K562 (cell line): Measurements from ENCODE around the gene GGA2. TPM values are rescaled to one million over a fixed set of nuclear protein-coding genes. Genes with fewer than 3 reads are reported as not detected.

ENCODE experiments used
- ATAC-seq: fragments of 200-7000 bp; cut with Tn5 transposase; 3 replicates; pipeline ENCODE4 v1.9.1; 2020; ENCODE audit warnings: moderate library complexity
- BruUV-seq: library from RNA; stranded (reverse); fragments of 400-500 nt; replicated peaks from 2 replicates; lab custom pipeline; 2021; lab: Mats Ljungman, UMichigan
- CTCF ChIA-PET: fragments of 300-600 bp; formaldehyde crosslinking; extraction: SDS; loops from one replicate; lab custom pipeline; 2021; ENCODE audit warnings: low intra/inter-chr PET ratio; lab: Yijun Ruan, JAX
- POLR2A ChIA-PET: fragments of 300-600, 350-650 bp; sonication (Branson Sonifier 250); formaldehyde crosslinking; extraction: SDS; loops from one replicate; lab custom pipeline; 2021; ENCODE audit warnings: antibody characterized with exemption, inconsistent platforms; lab: Yijun Ruan, JAX
- DNase-seq, 4 experiments: peaks; one replicate each; pipeline versions ENCODE4 v3.0.0 to v3.0.0-alpha.2; 2011 to 2018; ENCODE audit warnings: low spot score in 3 of 4, mixed read lengths in 3 of 4; ENCODE audit errors: extremely low read depth in 1 of 4
- FAIRE-seq: peaks from 2 replicates; lab custom pipeline; 2011; peaks lifted over from hg19 to GRCh38; lab: Jason Lieb, UNC
- H2AFZ ChIP-seq: 2 replicates; pipeline ENCODE4 v1.6.0; 2011; ENCODE audit warnings: low read depth, low read length, control low read depth, inconsistent platforms
- H3K27ac ChIP-seq: fragments of 200-600 bp; 3 replicates; pipeline ENCODE4 v1.8.0; 2011; ENCODE audit warnings: low read depth, mild to moderate bottlenecking, control low read depth, inconsistent platforms, low read length, moderate library complexity, mixed read lengths; ENCODE audit errors: extremely low read depth
- H3K27me3 ChIP-seq, 2 experiments: fragments of 300-600 bp in 1 of 2; 2 replicates in 1 of 2; 3 replicates in 1 of 2; pipeline versions ENCODE4 v1.6.0 to v1.8.0; 2011; ENCODE audit warnings: inconsistent platforms in 2 of 2, low read length in 2 of 2, mild to moderate bottlenecking in 1 of 2, mixed read lengths in 1 of 2, moderate library complexity in 1 of 2; ENCODE audit not compliant: control insufficient read depth in 2 of 2, insufficient read depth in 2 of 2
- H3K36me3 ChIP-seq: fragments of 300-600 bp; 3 replicates; pipeline ENCODE4 v1.8.0; 2011; ENCODE audit warnings: mild to moderate bottlenecking, low read length, inconsistent platforms; ENCODE audit not compliant: control insufficient read depth, insufficient read depth
- H3K4me1 ChIP-seq, 2 experiments: fragments of 200-600 bp in 1 of 2; replicated peaks in 1 of 2; 2 replicates in 1 of 2; 3 replicates in 1 of 2; pipeline versions ENCODE4 v1.5.1 to v1.8.0; 2011; ENCODE audit warnings: inconsistent platforms in 2 of 2, low read length in 2 of 2, mild to moderate bottlenecking in 1 of 2, mixed read lengths in 1 of 2, moderate library complexity in 1 of 2; ENCODE audit not compliant: control insufficient read depth in 2 of 2, insufficient read depth in 2 of 2
- H3K4me2 ChIP-seq: 2 replicates; pipeline ENCODE4 v1.6.1; 2011; ENCODE audit warnings: low read length, control low read depth, inconsistent platforms, mixed read lengths; ENCODE audit not compliant: insufficient read depth
- H3K4me3 ChIP-seq: fragments of 200-600 bp; sonication (generic), shearing (Covaris generic); 2 replicates; pipeline ENCODE4 v1.5.1; 2016; ENCODE audit warnings: control low read depth, inconsistent platforms
- H3K79me2 ChIP-seq: fragments of 200-600 bp; 3 replicates; pipeline ENCODE4 v1.8.0; 2011; ENCODE audit warnings: low read length, inconsistent platforms; ENCODE audit not compliant: control insufficient read depth, insufficient read depth
- H3K9ac ChIP-seq, 2 experiments: 2 replicates each; pipeline versions ENCODE4 v1.6.0 to v1.6.1; 2011; ENCODE audit warnings: low read depth in 2 of 2, low read length in 2 of 2, control low read depth in 1 of 2, inconsistent platforms in 1 of 2, mild to moderate bottlenecking in 1 of 2, mixed read lengths in 1 of 2; ENCODE audit not compliant: insufficient read depth in 1 of 2
- H3K9me1 ChIP-seq: one replicate; pipeline ENCODE4 v1.6.0; 2011; ENCODE audit warnings: inconsistent platforms, mild to moderate bottlenecking, low read length, moderate library complexity; ENCODE audit not compliant: control insufficient read depth, insufficient read depth
- H3K9me3 ChIP-seq: replicated peaks from 2 replicates; pipeline ENCODE4 v1.5.1; 2011; ENCODE audit warnings: low read depth, low read length, inconsistent platforms; ENCODE audit not compliant: control insufficient read depth, insufficient read depth
- H4K20me1 ChIP-seq: replicated peaks from 2 replicates; pipeline ENCODE4 v1.6.1; 2011; ENCODE audit warnings: low read length, inconsistent platforms, mixed read lengths; ENCODE audit not compliant: control insufficient read depth, insufficient read depth
- ARHGAP35 ChIP-seq: fragments of 450-650 bp; IDR thresholded peaks from 2 replicates; pipeline ENCODE4 v1.6.1; 2018; ENCODE audit not compliant: partially characterized antibody
- ARID3A ChIP-seq: IDR thresholded peaks from 2 replicates; pipeline ENCODE4 v1.6.1; 2012; ENCODE audit warnings: low read depth, low read length, improper control_type of control experiment, borderline replicate concordance
- CBX8 ChIP-seq: fragments of 200-600 bp; sonication (generic); IDR thresholded peaks from 2 replicates; pipeline ENCODE4 v1.6.1; 2012; ENCODE audit warnings: borderline replicate concordance, mixed run types, low read depth, mild to moderate bottlenecking, moderate library complexity, mixed read lengths, low read length, control low read depth, inconsistent platforms; ENCODE audit not compliant: poor library complexity, severe bottlenecking; ENCODE audit errors: extremely low read depth
- ILK ChIP-seq: fragments of 450-650 bp; IDR thresholded peaks from 2 replicates; pipeline ENCODE4 v1.6.1; 2016; ENCODE audit warnings: missing genetic modification characterization, low read depth, mild to moderate bottlenecking, missing compliant biosample characterization, moderate library complexity, borderline replicate concordance
- LEF1 ChIP-seq: fragments of 450-650 bp; IDR thresholded peaks from 2 replicates; pipeline ENCODE4 v1.6.1; 2016; ENCODE audit warnings: mild to moderate bottlenecking
- NBN ChIP-seq: fragments of 450-650 bp; IDR thresholded peaks from 2 replicates; pipeline ENCODE4 v1.6.1; 2016; ENCODE audit warnings: low read depth, mild to moderate bottlenecking
- PHB2 ChIP-seq: fragments of 450-650 bp; IDR thresholded peaks from 2 replicates; pipeline ENCODE4 v1.6.1; 2017; ENCODE audit warnings: low read depth
- RAD51 ChIP-seq: fragments of 450-650 bp; IDR thresholded peaks from 2 replicates; pipeline ENCODE4 v1.7.1; 2016; ENCODE audit warnings: low read depth, mild to moderate bottlenecking, borderline replicate concordance
- SMARCC2 ChIP-seq: fragments of 450-650 bp; IDR thresholded peaks from 2 replicates; pipeline ENCODE4 v1.6.1; 2017; ENCODE audit warnings: antibody characterized with exemption, moderate library complexity, mild to moderate bottlenecking, low read depth
- ZBTB8A ChIP-seq: fragments of 450-650 bp; IDR thresholded peaks from 2 replicates; pipeline ENCODE4 v1.6.1; 2018; ENCODE audit warnings: mild to moderate bottlenecking, moderate library complexity; ENCODE audit not compliant: partially characterized antibody
- ZNF324 ChIP-seq: fragments of 250-450 bp; sonication (Bioruptor Pico); IDR thresholded peaks from 2 replicates; pipeline ENCODE4 v1.4.0; 2020; ENCODE audit warnings: mild to moderate bottlenecking
- WGBS: fragments of 100-300 bp; shearing (Covaris generic); methylation state at CpG from one replicate; pipeline ENCODE4 v1.1.6; 2016; ENCODE audit warnings: low coverage, mixed read lengths; ENCODE audit not compliant: insufficient coverage; ENCODE audit errors: missing lambda C conversion rate; 5-methylcytosine and 5-hydroxymethylcytosine counted together
- in situ Hi-C: fragments of 300-500 bp; cut with MboI; formaldehyde crosslinking; loops from 4 replicates; pipeline ENCODE4 v1.15.0; 2018; ENCODE audit warnings: inconsistent platforms, mixed read lengths
- intact Hi-C: fragments of 100-400 bp; cut with micrococcal nuclease; formaldehyde crosslinking; loops from 2 replicates; pipeline ENCODE4 v1.14.2; 2022
- polyA plus RNA-seq, 8 experiments: library from polyadenylated mRNA; depleted of rRNA in 4 of 8; stranded (reverse) in 5 of 8; unstranded in 3 of 8; fragments of >200 nt; fragmentation: Nextera tagmentation in 2 of 8; fragmentation: Illumina TruSeq in 1 of 8; extraction: Ambion mirVana in 2 of 8; extraction: Trizol in 1 of 8; gene quantifications; 2 replicates each; pipeline versions ENCODE4 v1.2.1 to v1.2.3, GENCODE V29; 2011 to 2014; ENCODE audit warnings: inconsistent platforms in 1 of 8, missing spikeins in 1 of 8
- total RNA-seq, 7 experiments: library from RNA; depleted of rRNA in 6 of 7; stranded (reverse); fragments of >200 nt in 6 of 7; fragmentation: Illumina TruSeq in 2 of 7; extraction: Trizol in 2 of 7; gene quantifications; 2 replicates each; pipeline versions ENCODE4 v1.2.1 to v1.2.3, GENCODE V29; 2011 to 2021; ENCODE audit warnings: low replicate concordance in 1 of 7
- TF ChIP-seq, protein P1 (sequence below): conservative IDR thresholded peaks from 2 replicates; pipeline ENCODE4 v1.6.1; 2011; ENCODE audit warnings: low read depth, mild to moderate bottlenecking, low read length; ENCODE audit not compliant: control insufficient read depth
- TF ChIP-seq, protein P2 (sequence below): fragments of 450-650 bp; conservative IDR thresholded peaks from 2 replicates; pipeline ENCODE4 v1.6.1; 2016; ENCODE audit warnings: missing genetic modification characterization, low read depth, mild to moderate bottlenecking, control low read depth, missing compliant biosample characterization

Gene GGA2
- total and polyA plus RNA-seq, 9 of the 15 experiments (the other 6 are each of a cell fraction or from before 2014, with no cell fraction given) = 11.9 to 133 (median 66.3) TPM

- Histone ChIP-seq H3K4me1 (peaks cover 35 to 45% of the 10 kb centered on the region in 2 experiments; a peak in 4 of 5 replicates), H3K4me3 (no peak overlapping the region), H3K27me3 (no peaks in the 10 kb centered on the region), H3K9ac (no peak overlapping the region), H3K79me2 (peaks cover 100% of the 10 kb centered on the region), H3K9me1 (peaks cover 18% of the 10 kb centered on the region), H4K20me1 (peaks cover 64% of the 10 kb centered on the region), H3K27ac (no peak overlapping the region), H3K36me3 (peaks cover 52% of the 10 kb centered on the region), H3K9me3 (no peaks in the 10 kb centered on the region), H3K4me2 (no peak overlapping the region), H2AFZ (no peak overlapping the region)
- DNase-seq = no peak
- TF ChIP-seq ARID3A (no peak), SMARCC2 (no peak), ZBTB8A (no peak), PHB2 (no peak), ARHGAP35 (no peak), ZNF324 (CRISPR knock-in tag) (no peak), NBN (no peak), RAD51 (no peak), ILK (tag) (no peak), LEF1 (no peak), CBX8 (no peak)
- TF ChIP-seq, protein P1, sequence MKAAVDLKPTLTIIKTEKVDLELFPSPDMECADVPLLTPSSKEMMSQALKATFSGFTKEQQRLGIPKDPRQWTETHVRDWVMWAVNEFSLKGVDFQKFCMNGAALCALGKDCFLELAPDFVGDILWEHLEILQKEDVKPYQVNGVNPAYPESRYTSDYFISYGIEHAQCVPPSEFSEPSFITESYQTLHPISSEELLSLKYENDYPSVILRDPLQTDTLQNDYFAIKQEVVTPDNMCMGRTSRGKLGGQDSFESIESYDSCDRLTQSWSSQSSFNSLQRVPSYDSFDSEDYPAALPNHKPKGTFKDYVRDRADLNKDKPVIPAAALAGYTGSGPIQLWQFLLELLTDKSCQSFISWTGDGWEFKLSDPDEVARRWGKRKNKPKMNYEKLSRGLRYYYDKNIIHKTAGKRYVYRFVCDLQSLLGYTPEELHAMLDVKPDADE = no peak
- TF ChIP-seq, protein P2, sequence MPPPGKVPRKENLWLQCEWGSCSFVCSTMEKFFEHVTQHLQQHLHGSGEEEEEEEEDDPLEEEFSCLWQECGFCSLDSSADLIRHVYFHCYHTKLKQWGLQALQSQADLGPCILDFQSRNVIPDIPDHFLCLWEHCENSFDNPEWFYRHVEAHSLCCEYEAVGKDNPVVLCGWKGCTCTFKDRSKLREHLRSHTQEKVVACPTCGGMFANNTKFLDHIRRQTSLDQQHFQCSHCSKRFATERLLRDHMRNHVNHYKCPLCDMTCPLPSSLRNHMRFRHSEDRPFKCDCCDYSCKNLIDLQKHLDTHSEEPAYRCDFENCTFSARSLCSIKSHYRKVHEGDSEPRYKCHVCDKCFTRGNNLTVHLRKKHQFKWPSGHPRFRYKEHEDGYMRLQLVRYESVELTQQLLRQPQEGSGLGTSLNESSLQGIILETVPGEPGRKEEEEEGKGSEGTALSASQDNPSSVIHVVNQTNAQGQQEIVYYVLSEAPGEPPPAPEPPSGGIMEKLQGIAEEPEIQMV = no peak
- no TSS peak for BruUV-seq
- WGBS = 68% methylated on average over 2 of the region's 2 CpGs
- ATAC-seq = no peak
- no peak for FAIRE-seq
- in situ Hi-C loops = no loop called here
- ChIA-PET POLR2A (interaction anchor here (1.0 kb wide), 1 partner anchor 15 kb away, joined by 3 read pairs; no protein-coding TSS in a partner anchor), CTCF (no interaction called here)
- intact Hi-C loops = no loop called here
These were observed 7.8 kb downstream of the GGA2 start for GRCh38 chr16:23502466-23502865.
